ENCODE results near the gene ST6GALNAC4. TPM values are rescaled to one million over a fixed set of nuclear protein-coding genes. Genes with fewer than 3 reads are reported as not detected.
A peak's percentile ranks its signal among the peaks of the same experiment; 100 is the strongest.

Gene ST6GALNAC4
- 28.5 TPM for total RNA-seq
- long read RNA-seq, transcript ST6GALNAC4-201 (6 exons, 1,691 nt) = major isoform, 21 of 28 reads
- long read RNA-seq, partial matches to known transcripts = 4 of 28 reads
- long read RNA-seq, other reads (novel, unspliced or antisense) = 2 of 28 reads

DNA sequence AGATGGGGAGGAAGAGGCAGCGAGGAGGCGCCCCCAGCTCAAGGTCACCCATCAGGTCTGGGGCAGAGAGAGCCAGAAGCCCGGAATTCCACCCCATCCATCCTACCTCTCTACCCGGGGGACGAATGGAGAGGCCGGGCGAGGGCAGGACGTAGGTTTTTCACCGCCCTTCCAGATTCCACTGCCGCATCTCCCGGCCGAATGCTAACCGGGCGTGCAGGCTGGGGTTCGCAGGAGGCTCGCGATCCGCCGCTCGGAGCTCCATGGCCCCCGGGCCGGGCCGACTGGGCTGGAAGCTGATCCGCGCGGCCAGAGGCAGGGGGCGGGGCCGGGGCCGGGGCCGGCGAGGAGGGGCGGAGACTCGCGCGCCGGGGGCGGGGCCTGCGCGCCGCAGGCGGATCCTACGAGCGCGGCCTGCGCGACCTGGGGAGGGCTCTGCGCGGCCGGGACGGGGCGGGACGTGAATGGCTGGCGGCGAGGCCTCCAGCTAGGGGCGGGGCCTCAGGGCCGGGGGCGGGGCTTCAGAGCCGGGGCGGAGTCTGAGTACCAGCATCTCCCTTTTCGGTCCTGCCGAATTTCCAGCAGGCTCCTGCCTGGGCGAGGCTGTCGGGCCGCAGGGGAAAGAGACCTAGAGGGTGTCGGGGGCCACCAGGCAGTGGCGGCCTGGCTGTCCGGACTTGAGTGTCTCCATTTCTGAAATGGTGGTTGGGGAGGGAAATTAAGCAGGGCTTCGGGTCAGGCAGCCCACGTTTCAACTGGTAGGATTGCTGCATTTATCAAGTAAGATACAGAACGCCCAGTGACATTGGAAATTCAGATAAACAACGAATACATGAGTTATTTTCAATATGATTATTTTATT is at the start of gene ST6GALNAC4:
TSS of gene ST6GALNAC4 (minus strand) at position 322 of the 862 bp plus-strand sequence. CDS start 622 bp downstream, outside the sequence.
- DNase-seq (peak; percentile 98), ATAC-seq (peak; percentile 94)
- intact Hi-C loops (cut with micrococcal nuclease) = no loop called here

- peak; percentile 3 for ATAC-seq
- DNase-seq = no peak
- intact Hi-C loops (cut with micrococcal nuclease) = no loop called here
These were observed 49.1 kb upstream of the ST6GALNAC4 start for GRCh38 chr9:127965953-127966352.

- intact Hi-C loops (cut with micrococcal nuclease) = no loop called here
- DNase-seq = no peak
- ATAC-seq = no peak
These were observed 46.7 kb upstream of the ST6GALNAC4 start for GRCh38 chr9:127963359-127964064.

GRCh38 chr9:127963041-127963358 is 46.2 kb upstream of the ST6GALNAC4 start:
- DNase-seq = no peak
- intact Hi-C loops (cut with micrococcal nuclease) = no loop called here
- ATAC-seq = no peak

GRCh38 chr9:127962278-127962677 is 45.4 kb upstream of the ST6GALNAC4 start:
- DNase-seq = no peak

DNA sequence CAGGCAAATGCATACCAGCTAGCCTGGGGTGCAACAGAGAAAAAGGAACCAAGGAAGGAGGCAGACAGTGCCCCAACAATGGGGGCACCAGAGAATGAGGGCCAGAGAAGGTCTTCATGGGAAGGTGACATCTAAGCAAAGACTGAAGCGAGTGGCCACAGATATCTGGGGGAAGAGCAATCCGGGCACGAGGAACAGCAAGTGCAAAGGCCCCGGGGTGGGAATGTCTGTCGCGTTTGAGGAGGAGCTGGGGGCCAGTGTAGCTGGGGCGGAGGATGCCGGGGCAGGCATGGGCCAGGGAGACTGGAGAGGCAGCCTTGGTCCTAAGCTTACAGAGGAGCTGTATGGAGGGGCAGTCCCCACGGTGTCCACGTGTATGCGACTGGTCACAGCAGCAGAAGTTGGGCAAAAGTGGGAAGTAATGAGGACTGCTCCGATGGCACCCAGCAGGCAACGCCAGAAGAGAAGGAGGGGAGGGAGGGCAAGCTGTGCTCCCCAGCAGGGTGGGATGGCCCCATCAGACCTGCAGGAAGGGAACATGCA is 44.8 kb upstream of the ST6GALNAC4 start:
- ATAC-seq = no peak
- intact Hi-C loops (cut with micrococcal nuclease) = no loop called here
- DNase-seq = no peak

More at GRCh38 chr9:127962278-127962677, 45.4 kb upstream of the ST6GALNAC4 start:
- no peak for ATAC-seq
- intact Hi-C loops (cut with micrococcal nuclease) = no loop called here

DNA sequence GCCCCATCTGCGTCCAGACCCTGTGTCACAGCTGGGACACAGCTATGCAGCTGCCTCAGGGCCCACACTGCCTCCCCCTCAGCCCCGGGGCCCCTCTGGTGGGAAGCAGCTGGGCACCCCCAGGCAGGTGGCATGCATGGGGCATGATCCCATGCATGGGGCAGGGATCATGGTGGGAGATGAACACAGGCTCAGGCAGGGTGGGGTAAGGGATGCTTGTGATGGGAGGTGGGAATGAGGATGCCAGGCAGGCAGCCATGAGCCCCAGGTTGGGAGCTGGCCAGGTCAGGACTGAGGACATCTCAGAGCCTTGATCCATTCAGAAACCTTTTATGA is 44.3 kb upstream of the ST6GALNAC4 start:
- ATAC-seq (no peak), DNase-seq (no peak)
- intact Hi-C loops (cut with micrococcal nuclease) = no loop called here

DNA sequence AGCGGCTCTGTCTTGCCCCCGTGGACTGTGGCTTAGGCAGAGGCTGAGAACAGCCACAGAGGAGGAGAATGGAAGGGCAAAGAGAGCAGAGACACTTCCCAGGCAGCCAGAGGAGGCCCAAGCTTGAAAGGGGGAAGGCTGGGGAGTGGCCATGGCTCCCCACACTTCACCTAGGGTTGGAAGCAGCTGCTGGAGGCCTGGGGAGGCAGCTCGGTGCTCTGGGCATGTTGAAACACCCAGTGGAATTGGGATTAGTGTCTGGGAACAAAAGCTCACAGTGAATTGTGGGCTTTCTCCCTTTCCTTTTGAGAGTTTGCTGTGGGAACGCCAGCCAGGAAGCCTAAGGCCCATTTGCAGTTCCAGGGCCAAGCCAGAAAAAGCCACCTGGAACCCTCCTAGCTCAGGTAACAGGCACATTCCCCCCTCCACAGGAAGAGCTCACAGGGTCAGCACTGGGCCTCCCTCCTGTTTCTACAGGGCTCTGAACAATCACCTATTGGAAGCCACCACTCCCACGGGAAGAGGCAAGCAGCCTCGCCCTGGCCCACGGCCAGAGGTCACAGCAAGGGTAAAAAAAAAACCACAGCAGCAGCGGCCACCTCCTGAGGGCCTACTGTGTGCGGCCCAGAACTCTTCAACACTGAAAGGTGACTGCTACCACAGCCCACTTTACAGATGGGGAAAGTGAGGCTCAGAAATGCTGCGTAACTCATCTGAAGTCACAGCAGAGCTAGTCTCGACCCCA is 43.7 kb upstream of the ST6GALNAC4 start:
- DNase-seq = no peak
- intact Hi-C loops (cut with micrococcal nuclease) = no loop called here

DNA sequence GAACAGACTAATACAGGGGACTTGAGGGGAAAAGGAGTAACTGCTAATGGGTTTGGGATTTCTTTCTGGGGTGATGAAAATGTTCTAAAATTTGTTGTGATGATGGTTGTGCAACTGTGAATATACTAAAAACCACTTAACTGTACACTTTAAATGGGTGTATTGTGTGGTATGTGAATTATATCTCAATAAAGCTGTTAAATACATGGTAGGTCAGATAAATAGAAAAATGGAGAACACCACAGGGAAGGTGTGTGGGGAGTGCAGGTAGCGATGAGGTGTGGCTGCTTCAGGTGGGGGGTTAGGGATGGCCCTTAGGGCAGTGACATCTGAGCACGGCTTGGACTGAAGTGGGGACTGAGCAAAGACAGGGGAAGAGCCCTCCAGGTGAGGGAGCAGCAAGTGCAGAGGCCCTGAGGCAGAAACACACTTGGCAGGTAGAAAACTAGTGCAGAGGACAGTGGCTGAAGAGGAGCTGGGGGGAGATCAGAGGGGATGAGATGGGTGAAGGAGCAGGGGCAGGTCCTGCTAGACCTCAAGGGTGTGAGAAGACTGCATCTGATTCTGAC is 43.1 kb upstream of the ST6GALNAC4 start:
- ATAC-seq = no peak
- intact Hi-C loops (cut with micrococcal nuclease) = no loop called here
- no peak for DNase-seq

More for the DNA sequence above, 43.7 kb upstream of the ST6GALNAC4 start:
- no peak for ATAC-seq

DNA sequence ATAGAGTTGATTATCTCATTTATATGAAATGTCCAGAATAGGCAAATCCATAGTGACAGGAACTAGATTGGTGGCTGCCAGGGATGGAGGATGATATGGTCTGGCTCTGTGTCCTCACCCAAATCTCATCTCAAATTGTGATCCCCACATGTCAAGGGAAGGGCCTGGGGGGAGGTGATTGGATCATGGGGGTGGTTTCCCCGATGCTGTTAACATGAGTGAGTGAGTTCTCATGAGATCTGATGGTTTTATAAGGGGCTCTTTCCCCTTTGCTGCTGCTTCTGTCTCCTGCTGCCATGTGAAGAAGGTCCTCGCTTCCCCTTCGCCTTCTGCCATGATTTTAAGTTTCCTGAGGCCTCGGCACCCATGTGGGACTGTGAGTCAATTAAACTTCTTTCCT is 42.6 kb upstream of the ST6GALNAC4 start:
- ATAC-seq (no peak), DNase-seq (no peak)
- intact Hi-C loops (cut with micrococcal nuclease) = no loop called here

- intact Hi-C loops (cut with micrococcal nuclease) = no loop called here
- no peak for ATAC-seq
These were observed 41.9 kb upstream of the ST6GALNAC4 start for GRCh38 chr9:127958728-127959127.

GRCh38 chr9:127955294-127956015 is 38.6 kb upstream of the ST6GALNAC4 start:
- DNase-seq = peak; percentile 69
- intact Hi-C loops (cut with micrococcal nuclease) = no loop called here

More at GRCh38 chr9:127958728-127959127, 41.9 kb upstream of the ST6GALNAC4 start:
- DNase-seq = no peak

DNA sequence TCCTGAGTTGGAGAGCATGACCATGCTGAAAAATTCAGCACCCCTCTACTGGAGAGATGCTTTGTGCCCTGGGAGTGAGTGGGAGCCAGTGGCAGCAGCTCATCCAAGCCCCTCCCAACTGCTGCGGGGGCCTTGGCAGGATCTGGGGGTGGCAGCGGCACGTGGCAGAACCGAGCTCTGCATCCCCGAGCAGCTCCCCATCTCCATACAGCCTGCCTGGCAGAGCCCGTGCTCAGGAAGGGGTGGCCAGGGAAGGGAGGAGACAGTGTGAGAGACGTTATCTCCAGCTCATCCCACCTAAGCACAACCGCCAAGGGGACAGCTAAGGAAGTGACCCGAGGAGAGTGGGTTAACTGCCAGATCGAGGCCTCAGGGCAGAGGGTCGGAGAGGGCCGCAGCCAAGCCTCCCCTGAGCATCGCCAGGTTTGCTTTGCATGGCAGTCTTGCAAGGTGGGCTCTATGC is 38.0 kb upstream of the ST6GALNAC4 start:
- intact Hi-C loops (cut with micrococcal nuclease) = no loop called here
- ATAC-seq (no peak), DNase-seq (no peak)

More at GRCh38 chr9:127955294-127956015, 38.6 kb upstream of the ST6GALNAC4 start:
- peak; percentile 85 for ATAC-seq

DNA sequence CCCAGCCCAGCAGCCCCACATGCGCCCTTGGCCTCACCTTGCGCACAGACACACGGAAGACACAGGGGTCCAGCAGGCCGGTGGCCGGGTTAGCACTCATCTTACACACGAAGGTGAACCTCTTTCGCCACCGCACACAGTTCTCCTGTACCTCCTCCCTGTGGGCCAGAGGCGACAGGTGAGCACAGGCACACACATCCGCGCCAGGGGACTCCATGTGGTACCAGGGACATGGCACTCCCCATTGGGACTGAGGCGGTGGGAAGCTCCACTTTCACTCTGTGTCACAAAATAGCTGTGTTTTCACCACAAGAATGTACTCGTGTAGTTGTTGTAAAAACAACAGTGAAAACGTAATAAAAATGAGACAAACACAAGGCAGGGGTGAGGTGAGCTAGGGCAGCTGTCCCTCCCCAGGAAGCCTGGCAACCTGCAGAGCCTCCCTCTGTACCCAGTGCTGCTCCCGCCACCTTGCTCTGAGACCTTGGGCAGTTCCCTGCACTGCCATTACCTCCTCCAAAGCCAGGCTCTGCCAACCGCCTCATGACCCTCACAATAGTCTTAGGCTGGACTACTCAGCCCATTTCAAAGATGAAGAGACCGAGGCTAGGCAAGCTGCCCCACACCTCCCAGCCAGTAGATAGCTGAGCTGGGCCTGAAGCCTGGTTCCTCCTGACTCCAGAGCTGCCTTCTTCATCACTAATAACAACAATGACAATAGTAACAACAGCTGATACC is 37.1 kb upstream of the ST6GALNAC4 start:
- intact Hi-C loops (cut with micrococcal nuclease) = no loop called here
- no peak for ATAC-seq
- DNase-seq = no peak

GRCh38 chr9:127953154-127953553 is 36.3 kb upstream of the ST6GALNAC4 start:
- DNase-seq = no peak
- intact Hi-C loops (cut with micrococcal nuclease) = no loop called here

DNA sequence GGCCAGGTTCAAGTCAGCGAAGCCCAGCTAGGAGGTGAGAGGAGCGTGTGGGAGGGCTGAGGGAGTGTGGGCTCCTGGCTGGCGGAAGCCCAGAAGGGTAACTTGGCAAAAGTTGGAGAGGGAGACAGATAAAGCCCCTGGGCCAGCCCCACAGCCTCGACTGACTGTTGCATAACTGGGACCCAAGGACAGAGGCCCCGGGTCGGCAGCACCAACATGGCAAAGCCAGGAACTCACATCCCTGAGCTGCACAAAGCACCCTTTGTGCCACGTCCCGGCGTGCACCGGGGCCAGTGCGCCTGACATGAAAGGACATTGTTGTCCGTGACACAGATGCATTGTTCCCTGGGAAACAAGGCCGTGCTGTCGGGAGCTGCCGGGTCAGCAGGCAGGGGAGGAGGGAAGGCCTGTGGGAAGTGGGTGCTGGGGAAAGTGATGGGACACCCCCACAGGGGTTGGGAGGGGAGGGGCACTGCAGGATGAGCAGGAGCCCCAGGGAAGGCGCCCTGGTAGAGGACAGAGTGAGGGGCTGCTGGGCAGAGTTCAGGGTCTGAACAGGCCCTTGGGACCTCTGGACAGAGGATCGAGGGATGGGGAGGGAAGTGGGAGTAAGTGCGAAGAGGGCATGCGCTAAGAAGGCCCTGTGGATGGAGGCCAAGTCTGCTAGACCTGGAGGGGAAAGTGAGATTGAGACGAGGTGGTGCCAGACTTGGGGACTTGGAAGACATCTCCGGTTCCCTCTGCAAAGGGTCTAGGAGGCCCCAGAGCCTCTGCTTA is 33.9 kb upstream of the ST6GALNAC4 start:
- intact Hi-C loops (cut with micrococcal nuclease) = no loop called here
- ATAC-seq (peak; percentile 66), DNase-seq (peak; percentile 77)

More at GRCh38 chr9:127953154-127953553, 36.3 kb upstream of the ST6GALNAC4 start:
- no peak for ATAC-seq
